Activated CD4-positive, alpha-beta T cell treated with anti-CD3 and anti-CD28 coated beads, Interleukin-2, amount 50 U/mL, for 4 hours (primary cell): ENCODE data around the gene GNL3.
"Not testable (repeated sequence)": the region's sequence is repeated elsewhere in the genome, so short reads cannot be mapped to it uniquely, and the experiment has no call there.

Experiments
- DNase-seq, 2 experiments: peaks; one replicate each; pipeline ENCODE4 v3.0.0-alpha.2; 2020

Gene GNL3

GRCh38 chr3:52685709-52686691 is at the start of gene GNL3, which contains the start of gene PBRM1:
Gene GNL3 (plus strand): TSS chr3:52686032. CDS start chr3:52686093, 61 bp downstream.
Gene PBRM1 (minus strand): TSS chr3:52685913.
- DNase-seq, result peak; percentile 90

GRCh38 chr3:52636673-52637072 is 49.2 kb upstream of the GNL3 start:
- no peak for DNase-seq

- DNase-seq, result no peak
These were observed 40.3 kb upstream of the GNL3 start for GRCh38 chr3:52645549-52645948.

- DNase-seq, result no peak
These were observed 36.2 kb upstream of the GNL3 start for GRCh38 chr3:52649461-52650210.

GRCh38 chr3:52650439-52650838 is 35.4 kb upstream of the GNL3 start:
- no peak for DNase-seq

GRCh38 chr3:52651592-52651991 is 34.2 kb upstream of the GNL3 start:
- no peak for DNase-seq

GRCh38 chr3:52655895-52656294 is 29.9 kb upstream of the GNL3 start:
- no peak for DNase-seq

GRCh38 chr3:52660046-52660445 is 25.8 kb upstream of the GNL3 start:
- DNase-seq, result no peak

- no peak for DNase-seq
These were observed 22.7 kb upstream of the GNL3 start for GRCh38 chr3:52663098-52663497.

GRCh38 chr3:52670621-52671521 is 15.0 kb upstream of the GNL3 start:
- peak in 1 of 2 experiments; percentile 6 for DNase-seq

- no peak for DNase-seq
These were observed 14.2 kb upstream of the GNL3 start for GRCh38 chr3:52671676-52672075.

- not testable (repeated sequence) for DNase-seq
These were observed 9.6 kb upstream of the GNL3 start for GRCh38 chr3:52676201-52676600.

GRCh38 chr3:52678265-52679198 is 7.3 kb upstream of the GNL3 start:
- no peak for DNase-seq

- no peak for DNase-seq
These were observed 6.7 kb upstream of the GNL3 start for GRCh38 chr3:52679199-52679538.

GRCh38 chr3:52679811-52680210 is 6.0 kb upstream of the GNL3 start:
- no peak for DNase-seq

- no peak for DNase-seq
These were observed 4.2 kb upstream of the GNL3 start for GRCh38 chr3:52681596-52681995.

GRCh38 chr3:52682016-52682415 is 3.8 kb upstream of the GNL3 start:
- DNase-seq, result no peak

GRCh38 chr3:52683611-52684010 is 2.2 kb upstream of the GNL3 start:
- no peak for DNase-seq

- DNase-seq, result no peak
These were observed 1.6 kb upstream of the GNL3 start for GRCh38 chr3:52684184-52684583.

GRCh38 chr3:52685285-52685708 is 535 bp upstream of the GNL3 start:
- peak; percentile 60 to 63 for DNase-seq

GRCh38 chr3:52688266-52688665 is 2.4 kb downstream of the GNL3 start:
- DNase-seq, result no peak

- no peak for DNase-seq
These were observed 3.3 kb downstream of the GNL3 start for GRCh38 chr3:52689151-52689550.
